Activated naive CD8-positive, alpha-beta T cell treated with anti-CD3 and anti-CD28 coated beads, Interleukin-2, amount 10 ng/mL, durations not matched to agents 7 days and 5 days (primary cell): ENCODE data around the gene PRMT7. TPM values are rescaled to one million over a fixed set of nuclear protein-coding genes. Genes with fewer than 3 reads are reported as not detected.

ENCODE experiments used
- ATAC-seq: fragments of 150-1000 bp; cut with Tn5 transposase; one replicate; pipeline ENCODE4 v1.10.0; 2021; ENCODE audit warnings: low read depth, moderate library complexity
- POLR2A ChIA-PET: fragments of 350-600 bp; sonication (Branson Sonifier 250); formaldehyde crosslinking; loops from one replicate; lab custom pipeline; 2021; ENCODE audit warnings: antibody characterized with exemption; lab: Charles Lee
- DNase-seq: peaks from one replicate; pipeline ENCODE4 v3.0.0; 2021
- H3K27ac Mint-ChIP-seq: one replicate; pipeline ENCODE4 v1.8.0; 2022; ENCODE audit warnings: mild to moderate bottlenecking, mixed read lengths
- H3K27me3 Mint-ChIP-seq: one replicate; pipeline ENCODE4 v1.8.0; 2022; ENCODE audit warnings: mild to moderate bottlenecking, moderate library complexity, mixed read lengths
- H3K36me3 Mint-ChIP-seq: one replicate; pipeline ENCODE4 v1.8.0; 2021; ENCODE audit warnings: mild to moderate bottlenecking, mixed read lengths
- H3K4me1 Mint-ChIP-seq: one replicate; pipeline ENCODE4 v1.8.0; 2021; ENCODE audit warnings: mixed read lengths
- H3K4me3 Mint-ChIP-seq: one replicate; pipeline ENCODE4 v1.8.0; 2022; ENCODE audit warnings: mild to moderate bottlenecking, moderate library complexity, mixed read lengths
- H3K9me3 Mint-ChIP-seq: one replicate; pipeline ENCODE4 v1.8.0; 2021; ENCODE audit warnings: mixed read lengths
- total RNA-seq, 2 experiments: library from RNA; stranded (reverse); gene quantifications; one replicate each; pipeline ENCODE4 v1.2.3, GENCODE V29; 2021

PRMT7 gene, protein sequence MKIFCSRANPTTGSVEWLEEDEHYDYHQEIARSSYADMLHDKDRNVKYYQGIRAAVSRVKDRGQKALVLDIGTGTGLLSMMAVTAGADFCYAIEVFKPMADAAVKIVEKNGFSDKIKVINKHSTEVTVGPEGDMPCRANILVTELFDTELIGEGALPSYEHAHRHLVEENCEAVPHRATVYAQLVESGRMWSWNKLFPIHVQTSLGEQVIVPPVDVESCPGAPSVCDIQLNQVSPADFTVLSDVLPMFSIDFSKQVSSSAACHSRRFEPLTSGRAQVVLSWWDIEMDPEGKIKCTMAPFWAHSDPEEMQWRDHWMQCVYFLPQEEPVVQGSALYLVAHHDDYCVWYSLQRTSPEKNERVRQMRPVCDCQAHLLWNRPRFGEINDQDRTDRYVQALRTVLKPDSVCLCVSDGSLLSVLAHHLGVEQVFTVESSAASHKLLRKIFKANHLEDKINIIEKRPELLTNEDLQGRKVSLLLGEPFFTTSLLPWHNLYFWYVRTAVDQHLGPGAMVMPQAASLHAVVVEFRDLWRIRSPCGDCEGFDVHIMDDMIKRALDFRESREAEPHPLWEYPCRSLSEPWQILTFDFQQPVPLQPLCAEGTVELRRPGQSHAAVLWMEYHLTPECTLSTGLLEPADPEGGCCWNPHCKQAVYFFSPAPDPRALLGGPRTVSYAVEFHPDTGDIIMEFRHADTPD
- 10 to 100 TPM; 85.7 to 87.3 TPM for total RNA-seq

DNA sequence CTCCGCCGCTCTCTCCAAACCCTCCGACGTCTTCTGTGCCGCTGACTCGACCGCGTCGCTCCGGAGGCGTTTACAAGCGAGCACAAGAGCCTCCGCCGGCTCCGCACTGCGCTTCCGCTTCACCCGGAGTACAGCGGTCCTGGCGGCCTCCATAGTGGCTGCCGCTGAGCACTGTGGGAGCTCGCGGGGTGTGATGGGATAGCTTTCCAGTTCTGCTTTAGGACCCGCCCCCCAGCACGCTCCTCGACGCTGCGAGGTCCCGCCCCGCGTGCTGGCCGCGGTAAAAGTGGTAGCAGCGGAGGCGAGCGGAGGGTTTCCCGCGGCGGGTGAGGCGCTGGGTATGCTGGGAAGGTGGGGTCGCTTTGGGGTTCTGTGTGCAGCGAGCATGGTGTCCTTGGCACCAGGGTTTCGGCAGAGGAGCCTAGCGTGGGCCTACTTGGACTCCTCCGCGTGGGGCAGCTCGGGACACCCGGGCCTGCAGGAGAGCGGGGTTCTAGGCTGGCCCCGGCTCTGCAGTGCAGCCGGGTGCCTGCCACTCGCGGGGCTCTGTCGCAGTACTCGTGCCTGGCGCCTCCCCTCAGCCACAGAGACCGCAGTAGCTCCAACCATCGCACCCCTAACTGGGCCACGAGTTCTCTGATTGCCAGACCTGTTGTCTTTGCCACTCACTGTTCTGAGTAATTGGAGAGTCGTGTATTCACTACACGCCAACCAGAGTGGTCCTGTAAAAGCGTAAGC, at the start of gene PRMT7, which contains the start of gene SLC7A6OS:
Gene PRMT7 (plus strand): TSS at position 246 of the 738 bp plus-strand sequence. CDS start 4,961 bp downstream, outside the sequence.
Gene SLC7A6OS (minus strand): TSS at position 173 of the 738 bp plus-strand sequence. CDS start 20 bp downstream, at position 153.
- Mint-ChIP-seq H3K9me3 (no peaks in the 10 kb centered on the region), H3K4me1 (peaks cover 46% of the 10 kb centered on the region), H3K36me3 (peaks cover 22% of the 10 kb centered on the region), H3K4me3 (peak within 1 kb of the TSS; percentile 93), H3K27me3 (no peaks in the 10 kb centered on the region), H3K27ac (peak within 1 kb of the TSS; percentile 92)
- POLR2A ChIA-PET: interaction anchor here (0.5 to 3.8 kb wide), 29 partner anchors 9 to 1342 kb away, joined by 3 to 76 read pairs (median 7); partner anchors contain the start of genes DPEP2, PLA2G15 and SLC7A6
- ATAC-seq (peak; percentile 98), DNase-seq (peak; percentile 91)

DNA sequence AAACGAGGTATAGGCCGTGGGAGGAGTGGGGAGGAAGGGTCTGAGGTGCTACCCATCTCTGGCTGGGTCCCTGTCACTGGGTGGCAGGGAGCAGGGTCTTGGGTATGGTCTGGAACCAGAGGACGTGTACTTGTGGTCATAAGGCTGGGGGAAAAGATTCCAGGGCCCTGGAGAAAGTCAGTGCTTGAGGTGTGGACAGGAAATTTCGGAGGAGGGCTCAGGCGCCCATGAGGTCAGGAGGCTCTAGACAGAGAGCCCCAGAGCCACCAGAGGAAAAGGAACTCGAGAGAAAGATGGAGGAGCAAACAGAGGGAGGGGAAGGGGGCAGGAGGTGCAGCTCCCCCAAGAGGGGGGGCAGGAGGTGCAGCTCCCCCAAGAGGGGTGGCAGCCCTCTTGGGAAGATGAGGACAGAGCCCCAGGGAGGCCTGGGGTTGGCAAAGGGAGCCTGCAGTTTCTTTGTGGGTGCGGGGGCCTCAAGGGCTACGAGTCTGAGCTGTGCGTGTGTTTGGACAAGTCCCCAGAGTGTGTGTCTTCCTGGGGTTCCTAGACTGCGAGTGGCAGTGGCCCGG, 47.2 kb upstream of the PRMT7 start:
- POLR2A ChIA-PET: interaction anchor here (0.7 to 17.3 kb wide), 22 partner anchors 8 to 189 kb away, joined by 3 to 297 read pairs (median 6); partner anchors contain the start of genes NFATC3, PLA2G15, PRMT7 and SLC7A6OS
- no peak for DNase-seq
- H3K9me3 Mint-ChIP-seq: no peaks in the 10 kb centered on the region
- H3K27me3 Mint-ChIP-seq: no peaks in the 10 kb centered on the region
- no peak for ATAC-seq
- peak overlapping the region; percentile 97 for H3K4me3 Mint-ChIP-seq
- H3K4me1 Mint-ChIP-seq: peaks cover 40% of the 10 kb centered on the region
- peak overlapping the region; percentile 91 for H3K27ac Mint-ChIP-seq
- H3K36me3 Mint-ChIP-seq: peaks cover 8% of the 10 kb centered on the region

DNA sequence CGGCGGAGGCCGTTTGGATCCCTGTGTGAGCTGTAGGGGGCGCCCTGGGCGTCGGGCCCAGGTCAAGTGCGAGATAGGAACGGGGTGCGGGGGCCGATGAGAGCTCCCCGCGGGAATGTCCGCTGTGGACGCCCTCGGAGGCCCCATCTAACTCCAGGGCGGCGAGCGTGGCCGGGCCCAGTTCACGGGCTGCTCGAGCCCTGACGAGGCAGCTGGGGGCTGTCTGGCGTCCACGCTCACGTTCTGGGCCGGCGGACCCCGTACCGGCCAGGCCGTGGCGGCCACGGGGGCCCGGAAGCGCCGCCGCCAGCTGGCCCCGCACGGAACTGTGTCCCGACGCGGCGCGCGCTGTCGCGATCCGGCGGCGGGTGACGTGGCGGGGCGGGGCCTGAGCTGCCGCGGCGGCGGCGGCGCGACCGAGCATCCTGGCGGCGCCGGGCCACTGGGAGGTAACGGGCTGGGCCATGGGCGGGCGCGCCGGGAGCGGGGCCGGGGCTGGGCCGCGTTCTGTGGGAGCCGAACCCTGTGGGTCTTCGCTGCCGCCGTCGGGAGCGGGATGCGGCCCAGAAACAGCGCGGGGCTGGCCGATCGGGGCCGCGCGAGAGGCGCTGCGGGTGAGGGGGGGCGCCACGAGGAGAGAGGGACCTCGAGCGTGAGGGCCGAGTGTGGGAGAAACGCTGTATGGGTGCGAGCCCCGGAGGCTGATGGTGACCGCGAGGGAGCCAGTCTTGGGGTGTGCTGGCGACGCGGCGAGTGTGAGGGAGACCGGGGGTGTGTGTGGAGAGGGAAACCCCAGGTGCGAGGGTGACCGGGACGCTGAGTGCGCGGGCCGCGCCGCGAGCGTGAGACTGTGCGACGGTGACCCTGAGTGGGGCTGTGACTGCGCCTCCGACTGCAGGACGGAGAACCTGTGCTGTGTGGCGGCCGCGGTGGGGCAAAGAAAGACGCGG, 46.4 kb upstream of the PRMT7 start, which contains the start of gene SLC7A6:
Gene SLC7A6 (plus strand): TSS at position 399 of the 950 bp plus-strand sequence. CDS start 10,201 bp downstream, outside the sequence.
- DNase-seq (peak; percentile 92), ATAC-seq (peak; percentile 71)
- no peaks in the 10 kb centered on the region for H3K9me3 Mint-ChIP-seq
- no peaks in the 10 kb centered on the region for H3K27me3 Mint-ChIP-seq
- POLR2A ChIA-PET: interaction anchor here (0.7 to 17.3 kb wide), 22 partner anchors 8 to 190 kb away, joined by 3 to 297 read pairs (median 6); partner anchors contain the start of genes NFATC3, PLA2G15, PRMT7 and SLC7A6OS
- peaks cover 13% of the 10 kb centered on the region for H3K36me3 Mint-ChIP-seq
- peak within 1 kb of the TSS; percentile 97 for H3K4me3 Mint-ChIP-seq
- peaks cover 45% of the 10 kb centered on the region for H3K4me1 Mint-ChIP-seq
- H3K27ac Mint-ChIP-seq: peak within 1 kb of the TSS; percentile 98

DNA sequence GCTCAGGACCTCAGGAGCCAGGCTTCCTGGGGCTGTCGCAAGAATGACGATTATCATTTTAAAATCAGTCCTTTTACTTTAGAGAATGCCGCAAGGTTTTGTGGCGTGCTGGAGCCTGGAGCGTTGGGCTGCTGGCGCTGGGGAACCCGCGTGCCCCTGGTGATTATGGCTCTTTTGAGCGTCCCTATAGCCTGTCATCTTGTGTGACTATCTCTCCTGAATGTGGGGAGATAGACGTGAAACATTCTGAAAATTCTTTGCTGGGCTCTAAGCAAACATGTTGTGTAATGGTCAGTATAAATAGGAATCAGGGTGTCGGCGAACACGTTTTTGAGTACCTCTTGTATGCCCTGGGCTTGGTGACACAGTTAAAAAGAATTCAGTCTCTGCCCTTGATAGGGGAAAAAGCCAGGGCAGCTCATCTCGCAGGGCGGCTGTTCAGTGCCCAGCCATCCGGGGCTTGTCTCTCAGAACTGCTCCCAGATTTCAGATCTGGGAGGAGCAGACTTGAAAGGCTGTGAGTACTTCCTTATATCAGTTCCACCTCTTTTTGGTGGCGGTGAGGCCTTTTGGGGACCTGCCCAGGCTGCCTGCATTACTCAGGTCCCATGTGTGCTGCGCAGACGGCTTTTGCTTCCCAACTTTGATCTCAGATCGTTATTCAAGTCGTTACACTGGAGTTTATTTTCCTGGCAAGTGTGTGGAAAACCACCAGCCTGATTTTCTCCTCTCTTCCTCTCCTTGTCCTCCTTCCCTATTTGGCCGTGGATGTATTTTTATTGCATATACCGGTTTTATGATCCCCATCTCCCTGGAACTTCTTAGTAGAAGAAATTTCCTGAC, 45.5 kb upstream of the PRMT7 start:
- POLR2A ChIA-PET: interaction anchor here (1.0 to 17.3 kb wide), 6 partner anchors 16 to 63 kb away, joined by 3 to 297 read pairs (median 12); partner anchors contain the start of genes PRMT7 and SLC7A6OS
- Mint-ChIP-seq H3K4me3 (peak overlapping the region; percentile 97), H3K27ac (peak overlapping the region; percentile 98), H3K4me1 (peaks cover 53% of the 10 kb centered on the region), H3K27me3 (no peaks in the 10 kb centered on the region), H3K36me3 (peaks cover 14% of the 10 kb centered on the region), H3K9me3 (no peaks in the 10 kb centered on the region)
- peak; percentile 5 for ATAC-seq
- no peak for DNase-seq

DNA sequence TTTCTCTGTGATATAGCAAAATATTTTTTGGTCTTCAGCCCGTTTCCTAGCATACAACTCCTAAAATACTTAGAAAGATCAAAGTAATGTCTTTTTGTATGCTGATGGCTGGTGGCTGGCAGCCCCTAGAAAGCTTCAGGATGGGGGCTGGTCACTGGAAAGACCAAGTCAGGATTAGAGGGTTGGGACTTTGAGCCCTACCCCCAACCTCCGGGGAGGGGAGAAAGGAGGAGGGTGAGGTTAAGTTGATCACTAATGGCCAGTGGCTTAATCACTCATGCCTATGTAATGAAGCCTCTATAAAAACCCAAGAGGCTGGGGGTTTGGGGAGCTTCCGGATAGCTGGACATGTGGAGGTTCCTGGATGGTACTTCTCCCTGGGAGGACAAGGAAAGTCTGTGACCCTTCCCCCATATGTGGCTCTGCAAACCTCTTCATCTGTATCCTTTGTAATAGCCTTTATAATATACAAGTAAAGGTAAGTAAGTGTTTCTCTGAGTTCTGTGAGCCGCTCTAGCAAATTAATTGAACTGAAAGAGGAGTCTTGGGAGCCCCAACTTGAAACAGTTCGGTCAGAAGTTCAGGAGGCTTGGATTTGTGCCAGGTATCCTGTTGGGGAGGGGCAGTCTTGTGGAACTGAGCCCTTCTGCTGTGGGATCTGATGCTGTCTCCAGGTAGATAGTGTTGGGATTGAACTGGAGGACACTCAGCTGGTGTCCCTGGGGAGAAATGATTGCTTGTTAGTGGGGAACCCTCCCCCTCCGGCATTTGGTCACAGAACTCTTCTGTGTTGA, 43.0 kb upstream of the PRMT7 start:
- ATAC-seq: no peak
- DNase-seq: no peak
- POLR2A ChIA-PET: interaction anchor here (17.3 kb wide), 1 partner anchor 20 kb away, joined by 297 read pairs; no protein-coding TSS in a partner anchor
- peaks cover 58% of the 10 kb centered on the region for H3K4me1 Mint-ChIP-seq
- peak overlapping the region; percentile 69 for H3K4me3 Mint-ChIP-seq
- H3K36me3 Mint-ChIP-seq: peaks cover 23% of the 10 kb centered on the region
- no peaks in the 10 kb centered on the region for H3K27me3 Mint-ChIP-seq
- no peaks in the 10 kb centered on the region for H3K9me3 Mint-ChIP-seq
- H3K27ac Mint-ChIP-seq: peak overlapping the region; percentile 77

DNA sequence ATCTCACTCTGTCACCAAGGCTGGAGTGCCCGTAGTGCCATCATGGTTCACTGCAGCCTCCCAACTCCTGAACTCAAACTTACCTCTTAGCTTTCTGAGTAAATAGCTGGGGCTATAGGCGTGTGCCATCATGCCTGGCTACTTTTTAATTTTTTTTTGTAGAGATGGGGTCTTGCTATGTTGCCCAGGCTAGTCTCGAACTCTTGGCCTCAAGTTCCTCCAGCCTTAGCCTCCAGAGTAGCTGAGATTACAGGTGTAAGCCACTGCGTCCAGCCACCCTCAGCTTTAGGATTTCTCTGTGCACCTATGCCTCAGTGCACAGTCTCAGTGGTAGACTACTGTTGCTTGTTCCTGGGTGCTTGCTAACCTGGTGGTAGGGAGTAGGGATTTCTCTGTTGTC, 41.0 kb upstream of the PRMT7 start:
- Mint-ChIP-seq H3K27me3 (no peaks in the 10 kb centered on the region), H3K4me1 (peaks cover 69% of the 10 kb centered on the region), H3K4me3 (peak overlapping the region; percentile 50), H3K36me3 (peaks cover 34% of the 10 kb centered on the region), H3K9me3 (no peaks in the 10 kb centered on the region), H3K27ac (peak overlapping the region; percentile 76)
- ATAC-seq: no peak
- POLR2A ChIA-PET: interaction anchor here (0.6 to 17.3 kb wide), 6 partner anchors 18 to 301 kb away, joined by 3 to 297 read pairs (median 3); partner anchors contain the start of genes PRMT7 and SLC7A6OS
- DNase-seq: no peak

DNA sequence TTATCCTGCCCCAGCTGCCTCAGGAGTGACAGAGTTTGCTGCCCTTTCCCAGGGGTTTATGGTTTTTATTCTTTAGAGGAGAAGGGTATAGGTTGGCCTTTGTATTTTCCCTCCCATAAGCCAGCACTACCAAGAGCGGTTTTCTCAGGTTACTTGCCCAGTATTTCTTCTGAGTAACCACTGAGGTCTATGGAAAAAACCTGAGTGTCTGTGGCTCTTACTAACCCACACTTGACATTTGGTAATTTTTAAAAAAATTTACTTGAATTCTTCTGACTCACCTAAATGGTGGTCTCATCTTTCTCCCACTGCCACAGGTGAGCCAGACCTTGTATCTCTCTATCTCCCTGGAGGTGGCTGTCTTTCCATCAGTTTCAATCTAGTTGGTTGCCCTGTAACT, 40.5 kb upstream of the PRMT7 start:
- POLR2A ChIA-PET: interaction anchor here (0.6 to 17.3 kb wide), 5 partner anchors 17 to 301 kb away, joined by 3 to 297 read pairs (median 3); partner anchors contain the start of genes PRMT7 and SLC7A6OS
- Mint-ChIP-seq H3K27ac (peak overlapping the region; percentile 22), H3K4me3 (peak overlapping the region; percentile 20), H3K36me3 (peaks cover 38% of the 10 kb centered on the region), H3K27me3 (no peaks in the 10 kb centered on the region), H3K9me3 (no peaks in the 10 kb centered on the region), H3K4me1 (peaks cover 66% of the 10 kb centered on the region)
- ATAC-seq (peak; percentile 21), DNase-seq (no peak)

DNA sequence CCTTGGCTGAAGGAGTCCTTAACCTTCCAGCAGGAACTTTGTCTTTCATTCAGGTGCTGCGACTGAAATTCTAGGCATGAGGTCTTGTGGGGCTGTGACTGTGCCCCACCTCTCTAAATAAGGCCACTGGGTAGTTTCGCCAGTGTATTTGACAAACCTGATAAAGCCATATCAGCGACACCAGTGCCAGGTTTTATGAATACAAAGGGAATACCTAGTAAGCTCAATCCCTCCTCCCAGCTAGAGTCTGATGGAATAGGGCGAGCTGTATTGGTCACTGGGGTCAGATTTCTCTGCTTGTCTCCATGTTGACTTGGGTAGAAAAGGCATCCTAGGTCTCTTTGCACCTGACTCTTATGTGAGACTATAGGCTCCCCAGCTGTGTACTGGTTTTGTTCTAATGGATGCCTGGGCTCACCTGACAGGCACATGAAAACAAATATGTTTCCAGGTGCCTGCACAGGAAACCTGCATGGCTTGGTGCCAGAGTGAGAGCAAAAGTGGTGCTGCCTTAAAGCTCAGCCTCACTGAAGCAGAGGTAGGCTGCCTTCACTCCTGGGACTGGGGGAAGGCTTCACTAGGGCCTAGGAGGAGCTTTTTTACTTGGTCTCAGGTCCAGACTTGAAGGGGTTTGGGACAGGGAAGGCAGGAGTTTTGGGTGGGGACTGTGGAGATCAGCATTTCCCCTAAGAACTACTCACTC, 38.2 kb upstream of the PRMT7 start:
- no peak for DNase-seq
- peak overlapping the region; percentile 86 for H3K27ac Mint-ChIP-seq
- POLR2A ChIA-PET: interaction anchor here (0.6 to 17.3 kb wide), 5 partner anchors 9 to 1177 kb away, joined by 3 to 297 read pairs (median 14); partner anchors contain the start of genes PLA2G15, PRMT7, SLC7A6 and SLC7A6OS
- H3K36me3 Mint-ChIP-seq: peaks cover 43% of the 10 kb centered on the region
- ATAC-seq: peak; percentile 28
- no peaks in the 10 kb centered on the region for H3K9me3 Mint-ChIP-seq
- no peaks in the 10 kb centered on the region for H3K27me3 Mint-ChIP-seq
- peak overlapping the region; percentile 61 for H3K4me3 Mint-ChIP-seq
- H3K4me1 Mint-ChIP-seq: peaks cover 65% of the 10 kb centered on the region

DNA sequence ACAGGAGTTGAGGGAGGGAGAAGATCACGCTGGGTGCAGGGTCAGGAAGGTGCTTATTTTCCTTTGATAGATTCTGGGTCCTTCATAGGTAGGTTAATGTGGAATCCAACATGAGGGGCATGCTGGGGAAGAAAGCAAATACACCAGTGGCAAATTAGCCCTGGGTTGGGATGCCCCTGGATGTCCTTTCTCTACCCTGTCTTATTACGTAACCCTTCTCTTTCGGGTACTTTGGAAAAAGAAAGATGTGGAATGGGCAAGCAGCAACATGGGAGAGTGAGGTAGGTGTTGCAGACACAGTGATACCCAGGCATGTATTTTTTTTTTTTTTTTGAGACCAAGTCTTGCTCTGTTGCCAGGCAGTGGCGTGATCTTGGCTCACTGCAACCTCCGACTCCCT, 37.4 kb upstream of the PRMT7 start:
- no peak for ATAC-seq
- Mint-ChIP-seq H3K4me1 (peaks cover 60% of the 10 kb centered on the region), H3K4me3 (peak overlapping the region; percentile 61), H3K36me3 (peaks cover 38% of the 10 kb centered on the region), H3K27me3 (no peaks in the 10 kb centered on the region), H3K27ac (peak overlapping the region; percentile 86), H3K9me3 (no peaks in the 10 kb centered on the region)
- no peak for DNase-seq
- POLR2A ChIA-PET: interaction anchor here (1.2 to 17.3 kb wide), 4 partner anchors 9 to 38 kb away, joined by 3 to 297 read pairs (median 16); partner anchors contain the start of genes PLA2G15, PRMT7, SLC7A6 and SLC7A6OS
